C4-2B (cell line): ENCODE results near the gene FRG1.
"Not testable (repeated sequence)": the region's sequence is repeated elsewhere in the genome, so short reads cannot be mapped to it uniquely, and the experiment has no call there.

Experiments
- ZFX ChIP-seq: fragments of 450-650 bp; IDR thresholded peaks from 2 replicates; pipeline ENCODE4 v1.6.1; 2017
- TF ChIP-seq, protein P1 (sequence below): fragments of 450-650 bp; conservative IDR thresholded peaks from 2 replicates; pipeline ENCODE4 v1.5.1; 2017; ENCODE audit warnings: mild to moderate bottlenecking

DNA sequence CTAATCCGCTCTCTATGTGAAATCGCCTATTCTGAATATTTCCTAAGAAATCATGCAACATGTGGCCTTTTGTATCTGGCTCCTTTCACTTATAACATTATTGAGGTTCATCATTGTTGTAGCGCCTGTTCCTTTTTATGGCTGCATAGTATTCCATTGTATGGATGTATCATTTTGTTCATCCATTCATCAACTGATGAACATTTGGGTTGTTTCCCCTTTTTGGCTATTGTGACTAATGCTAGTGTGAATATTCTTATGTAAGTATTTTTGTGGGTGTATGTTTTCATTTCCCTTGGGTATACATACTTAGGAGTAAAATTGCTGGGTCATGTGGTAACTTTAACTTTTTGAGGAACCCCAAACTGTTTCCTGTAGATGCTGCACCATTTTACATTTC, 1.7 kb downstream of the FRG1 start:
- TF ChIP-seq, protein P1, sequence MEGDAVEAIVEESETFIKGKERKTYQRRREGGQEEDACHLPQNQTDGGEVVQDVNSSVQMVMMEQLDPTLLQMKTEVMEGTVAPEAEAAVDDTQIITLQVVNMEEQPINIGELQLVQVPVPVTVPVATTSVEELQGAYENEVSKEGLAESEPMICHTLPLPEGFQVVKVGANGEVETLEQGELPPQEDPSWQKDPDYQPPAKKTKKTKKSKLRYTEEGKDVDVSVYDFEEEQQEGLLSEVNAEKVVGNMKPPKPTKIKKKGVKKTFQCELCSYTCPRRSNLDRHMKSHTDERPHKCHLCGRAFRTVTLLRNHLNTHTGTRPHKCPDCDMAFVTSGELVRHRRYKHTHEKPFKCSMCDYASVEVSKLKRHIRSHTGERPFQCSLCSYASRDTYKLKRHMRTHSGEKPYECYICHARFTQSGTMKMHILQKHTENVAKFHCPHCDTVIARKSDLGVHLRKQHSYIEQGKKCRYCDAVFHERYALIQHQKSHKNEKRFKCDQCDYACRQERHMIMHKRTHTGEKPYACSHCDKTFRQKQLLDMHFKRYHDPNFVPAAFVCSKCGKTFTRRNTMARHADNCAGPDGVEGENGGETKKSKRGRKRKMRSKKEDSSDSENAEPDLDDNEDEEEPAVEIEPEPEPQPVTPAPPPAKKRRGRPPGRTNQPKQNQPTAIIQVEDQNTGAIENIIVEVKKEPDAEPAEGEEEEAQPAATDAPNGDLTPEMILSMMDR: not testable (repeated sequence)
- not testable (repeated sequence) for TF ChIP-seq ZFX
